Suppressor macrophage treated with lipopolysaccharide for 1 hour (primary cell): ENCODE measurements around the gene RNF213.

Source experiments
- DNase-seq, 3 donors: peaks; one replicate each; pipeline ENCODE4 v3.0.0-alpha.2; 2020 to 2022

The RNF213 gene

GRCh38 chr17:80376531-80376930 is 115.9 kb downstream of the RNF213 start:
- no peak for DNase-seq

- DNase-seq, result no peak
These were observed 117.1 kb downstream of the RNF213 start for GRCh38 chr17:80377798-80378197.

DNA sequence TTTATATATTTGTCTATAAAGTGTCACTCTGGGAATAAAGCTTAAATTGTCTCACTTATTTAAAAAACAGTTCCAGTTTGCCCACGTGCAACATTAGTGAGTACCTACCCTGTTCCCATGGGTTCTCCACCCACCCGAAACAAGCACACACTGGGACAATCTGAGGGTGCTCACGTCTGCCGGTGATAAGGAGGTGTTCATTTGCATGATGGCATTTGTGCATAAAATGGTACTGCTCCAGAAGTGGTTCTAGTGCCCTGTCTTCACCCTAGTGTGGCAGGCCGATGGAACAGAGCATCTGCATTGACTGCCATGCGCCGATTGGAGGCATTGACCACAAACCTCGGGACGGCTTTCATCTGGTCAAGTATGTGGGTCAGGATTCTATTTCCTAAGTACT is 118.7 kb downstream of the RNF213 start:
- no peak for DNase-seq

- DNase-seq, result no peak
These were observed 119.4 kb downstream of the RNF213 start for GRCh38 chr17:80380068-80380467.

GRCh38 chr17:80380555-80381002 is 119.9 kb downstream of the RNF213 start:
- no peak for DNase-seq

DNA sequence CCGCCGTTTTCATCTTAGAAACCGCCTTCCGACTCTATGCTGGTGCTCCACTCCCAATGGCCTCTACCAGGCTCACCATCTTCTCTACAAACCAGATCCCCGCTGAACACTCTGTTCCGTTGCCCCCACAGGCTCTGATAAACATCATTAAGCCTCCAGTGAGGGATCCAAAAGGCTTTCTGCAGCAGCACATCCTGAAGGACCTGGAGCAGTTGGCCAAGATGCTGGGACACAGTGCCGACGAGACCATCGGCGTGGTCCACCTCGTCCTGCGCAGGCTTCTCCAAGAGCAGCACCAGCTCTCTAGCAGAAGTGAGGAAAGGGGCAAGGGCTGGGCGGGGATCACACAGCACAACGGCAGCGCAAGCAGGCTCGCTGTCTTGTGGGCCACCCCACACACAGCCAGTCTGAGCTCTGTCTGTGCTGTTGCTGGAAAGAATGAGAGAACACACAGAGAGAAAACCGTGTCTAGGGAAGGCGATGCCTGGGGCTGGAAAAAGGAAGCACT is 120.8 kb downstream of the RNF213 start:
- no peak for DNase-seq

GRCh38 chr17:80382446-80382845 is 121.8 kb downstream of the RNF213 start:
- DNase-seq, result no peak

DNA sequence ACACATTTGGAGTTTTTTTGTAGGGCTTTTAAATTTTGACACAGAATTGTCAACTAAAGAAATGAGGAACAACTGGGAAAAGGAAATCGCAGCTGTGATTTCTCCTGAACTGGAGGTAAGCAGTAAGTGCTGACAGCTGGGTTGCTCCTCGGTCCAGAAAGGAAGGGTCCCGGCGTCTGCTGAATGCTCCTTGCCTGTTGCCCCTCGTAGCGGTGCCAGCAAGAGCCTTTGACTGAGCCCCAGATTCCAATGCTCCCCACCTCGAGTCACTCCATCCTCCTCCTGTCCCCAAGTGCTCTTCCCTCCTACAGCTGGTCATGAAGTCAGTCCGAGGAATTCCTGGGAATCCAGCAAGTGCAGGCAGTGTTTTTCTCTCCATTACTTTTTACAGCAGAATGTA is 122.3 kb downstream of the RNF213 start:
- DNase-seq, result no peak

DNA sequence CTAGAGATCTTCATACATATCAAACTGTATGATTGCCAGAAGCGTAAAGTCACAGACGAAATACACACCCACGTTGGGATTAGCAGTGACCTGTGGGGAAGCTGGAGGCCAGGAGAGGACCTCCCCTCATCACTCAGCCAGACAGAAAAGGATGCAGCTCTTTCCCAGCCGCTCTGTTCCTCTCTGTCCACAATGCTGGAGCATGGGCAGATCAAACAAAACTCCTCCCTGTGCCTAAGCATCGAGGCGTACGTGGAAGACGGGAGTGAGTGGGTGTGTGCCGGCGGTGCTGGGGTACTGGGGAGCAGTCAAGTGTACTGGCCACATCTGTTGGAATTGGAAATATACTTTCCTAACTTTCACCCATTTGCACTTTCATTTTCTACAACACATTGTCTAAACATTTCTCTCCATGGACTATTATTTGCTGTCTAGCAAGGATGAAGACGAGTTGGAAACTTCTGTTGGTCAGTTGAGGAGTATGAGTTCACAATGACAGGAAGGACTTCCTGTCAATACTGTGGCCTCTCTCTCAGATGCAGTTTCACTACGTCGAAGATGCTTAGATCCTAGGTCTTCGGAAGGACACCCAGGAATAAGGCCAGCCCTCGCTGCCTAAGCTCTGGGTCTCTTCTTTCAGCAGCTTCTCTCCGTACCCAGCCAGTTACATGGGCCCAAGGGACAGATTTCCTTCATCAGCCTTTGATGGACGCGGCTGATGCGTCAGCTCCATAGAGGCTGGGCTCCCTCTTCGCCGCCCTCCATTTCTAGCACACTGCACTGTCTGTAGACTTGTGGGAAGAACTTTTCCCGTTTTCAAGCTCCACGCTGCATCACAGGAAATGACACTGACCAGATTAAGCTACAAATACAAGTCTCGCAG is 123.7 kb downstream of the RNF213 start:
- DNase-seq, result no peak

DNA sequence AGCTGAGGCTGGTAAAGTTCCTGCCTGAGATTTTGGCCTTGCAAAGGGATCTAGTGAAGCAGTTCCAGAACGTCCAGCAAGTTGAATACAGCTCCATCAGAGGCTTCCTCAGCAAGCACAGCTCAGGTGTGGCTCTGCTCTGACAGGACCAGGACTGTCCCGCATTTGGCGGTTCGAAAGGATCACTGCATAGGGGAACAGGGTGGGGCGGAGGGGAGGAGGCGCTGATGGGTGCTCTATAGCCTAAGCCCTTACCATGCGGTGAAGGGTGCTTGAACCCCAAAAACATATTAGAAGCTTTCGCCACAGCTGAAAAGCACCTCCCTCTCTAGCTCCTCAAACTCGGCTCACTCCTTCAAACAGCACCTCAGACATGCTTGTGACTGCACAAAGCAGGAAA is 124.4 kb downstream of the RNF213 start:
- DNase-seq, result no peak

DNA sequence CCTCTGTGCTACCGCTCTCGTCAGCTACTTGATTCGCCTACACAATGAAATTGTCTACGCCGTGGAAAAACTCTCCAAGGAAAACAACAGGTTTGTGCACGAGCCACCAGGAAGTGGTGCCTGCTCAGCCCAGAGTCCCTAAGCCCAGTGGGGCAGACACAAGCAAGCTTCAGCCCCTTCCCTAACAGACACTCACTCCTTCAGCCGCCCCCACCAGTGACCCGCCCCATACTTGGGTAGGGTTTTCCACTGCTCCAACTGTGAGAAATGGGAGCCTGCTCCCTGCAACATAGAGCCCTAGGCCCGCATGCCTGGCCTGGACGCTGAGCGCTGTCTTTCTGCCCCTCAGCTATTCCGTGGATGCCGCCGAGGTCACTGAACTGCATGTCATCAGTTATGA is 125.7 kb downstream of the RNF213 start:
- no peak for DNase-seq

- no peak for DNase-seq
These were observed 126.4 kb downstream of the RNF213 start for GRCh38 chr17:80387071-80387470.

- no peak for DNase-seq
These were observed 127.5 kb downstream of the RNF213 start for GRCh38 chr17:80388175-80388574.

- DNase-seq, result no peak
These were observed 127.9 kb downstream of the RNF213 start for GRCh38 chr17:80388601-80389000.

DNA sequence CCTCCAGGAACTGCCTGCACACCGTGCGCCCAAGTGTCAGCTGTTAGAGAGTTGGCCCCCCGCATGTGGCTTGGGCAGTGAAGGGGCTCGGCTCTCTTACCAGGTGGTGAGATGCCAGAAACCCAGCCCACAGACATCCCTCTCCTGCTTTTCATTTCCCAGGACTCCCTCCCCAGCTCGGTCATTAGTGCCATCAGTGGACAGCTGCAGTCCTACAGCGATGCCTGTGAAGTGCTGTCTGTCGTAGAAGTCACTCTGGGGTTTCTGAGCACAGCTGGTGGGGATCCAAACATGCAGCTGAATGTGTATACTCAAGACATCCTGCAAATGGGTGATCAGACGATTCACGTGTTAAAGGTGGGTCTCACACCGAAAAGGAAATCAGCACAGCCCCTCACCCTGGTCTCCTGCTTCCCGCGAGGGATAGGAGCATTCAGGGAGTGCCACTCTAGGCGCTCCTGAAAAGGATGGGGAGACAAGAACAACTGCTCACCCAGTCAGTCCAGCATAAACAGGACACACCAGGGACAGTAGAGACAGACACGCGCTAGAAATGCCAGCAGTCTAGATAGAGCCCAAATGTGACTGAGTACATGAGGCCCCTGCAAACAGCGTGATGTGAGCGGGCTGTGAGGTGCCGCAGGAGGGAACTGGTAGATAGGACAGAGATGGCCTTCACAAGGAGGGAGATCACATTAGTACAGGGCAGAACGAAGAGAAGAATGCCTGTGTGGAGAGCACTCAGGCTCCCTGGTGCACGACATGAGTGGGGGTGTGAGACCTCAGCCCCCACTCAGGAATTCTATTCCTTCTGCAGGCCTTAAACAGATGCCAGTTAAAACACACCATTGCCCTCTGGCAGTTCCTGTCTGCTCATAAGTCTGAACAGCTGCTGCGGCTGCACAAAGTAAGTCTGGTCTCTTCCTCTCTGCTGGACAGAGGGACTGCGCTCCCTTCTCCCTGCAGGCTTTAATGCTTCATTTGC is 128.7 kb downstream of the RNF213 start:
- DNase-seq, result no peak

- no peak for DNase-seq
These were observed 132.7 kb downstream of the RNF213 start for GRCh38 chr17:80393241-80393890.

DNA sequence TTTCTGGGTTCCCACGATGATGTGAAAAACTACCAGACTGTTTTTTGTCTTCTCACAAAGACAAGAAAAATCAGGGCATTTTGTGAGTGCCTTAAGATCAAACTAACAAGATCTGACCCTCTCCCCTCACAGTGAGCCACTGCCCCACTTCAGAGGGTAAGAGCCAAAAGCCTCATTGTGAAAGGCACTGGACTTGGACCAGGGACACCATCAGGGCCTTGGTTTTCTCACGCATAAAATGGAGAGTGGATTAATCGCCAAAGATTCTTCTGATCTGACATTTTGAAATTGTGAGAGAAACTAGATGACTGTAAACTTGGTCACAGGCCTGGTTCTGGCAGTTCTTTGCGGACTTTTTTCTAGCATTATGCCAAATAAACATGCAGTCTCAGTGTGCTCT is 133.3 kb downstream of the RNF213 start:
- no peak for DNase-seq

- DNase-seq, result no peak
These were observed 134.1 kb downstream of the RNF213 start for GRCh38 chr17:80394629-80395216.

- peak in 2 of 3 donors; percentile 13 to 24 for DNase-seq
These were observed 134.9 kb downstream of the RNF213 start for GRCh38 chr17:80395402-80396151.

- no peak for DNase-seq
These were observed 135.7 kb downstream of the RNF213 start for GRCh38 chr17:80396157-80397033.

DNA sequence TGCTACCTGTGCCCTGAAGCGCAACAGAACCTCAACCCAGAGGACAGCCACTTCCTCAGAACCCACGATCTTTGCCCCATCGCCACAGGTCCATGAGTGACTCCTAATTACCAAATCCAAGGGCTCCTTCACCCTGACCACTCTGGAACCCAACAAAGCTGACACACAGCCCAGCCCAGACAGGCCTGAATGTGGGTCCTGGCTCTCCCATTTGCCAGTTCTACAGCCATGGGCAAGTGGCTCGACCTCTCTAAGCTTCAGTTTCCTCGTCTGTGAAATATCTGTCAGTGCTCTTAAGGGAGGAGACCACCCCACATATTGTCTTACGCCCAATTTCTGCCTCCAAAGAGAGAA is 136.4 kb downstream of the RNF213 start:
- no peak for DNase-seq
